GM18511 (cell line): ENCODE data around the gene ITGB1.
"Not testable (repeated sequence)": the region's sequence is repeated elsewhere in the genome, so short reads cannot be mapped to it uniquely, and the experiment has no call there.

Experiments
- ATAC-seq: cut with Tn5 transposase; IDR thresholded peaks from one replicate; pipeline ENCODE4 v1.9.1; 2021; ENCODE audit warnings: mild to moderate bottlenecking, moderate library complexity; ENCODE audit not compliant: unreplicated experiment

ITGB1 gene

GRCh38 chr10:32938554-32939061 lies 19.4 kb downstream of the ITGB1 start:
- no peak for ATAC-seq

- no peak for ATAC-seq
Observed at GRCh38 chr10:32937911-32938424, 20.1 kb downstream of the ITGB1 start.

GRCh38 chr10:32932225-32932729 lies 25.8 kb downstream of the ITGB1 start:
- no peak for ATAC-seq

GRCh38 chr10:32931593-32931992 lies 26.4 kb downstream of the ITGB1 start:
- no peak for ATAC-seq

- ATAC-seq = no peak
Observed at GRCh38 chr10:32930036-32930435, 28.0 kb downstream of the ITGB1 start.

- no peak for ATAC-seq
Observed at GRCh38 chr10:32929634-32930033, 28.4 kb downstream of the ITGB1 start.

GRCh38 chr10:32927750-32928149 lies 30.3 kb downstream of the ITGB1 start:
- no peak for ATAC-seq

- no peak for ATAC-seq
Observed at GRCh38 chr10:32923849-32924248, 34.2 kb downstream of the ITGB1 start.

GRCh38 chr10:32923134-32923533 lies 34.9 kb downstream of the ITGB1 start:
- ATAC-seq = no peak

GRCh38 chr10:32922170-32922569 lies 35.9 kb downstream of the ITGB1 start:
- no peak for ATAC-seq

GRCh38 chr10:32917817-32918216 lies 40.2 kb downstream of the ITGB1 start:
- ATAC-seq = not testable (repeated sequence)

GRCh38 chr10:32911285-32912016 lies 46.6 kb downstream of the ITGB1 start:
- ATAC-seq = no peak

- ATAC-seq = not testable (repeated sequence)
Observed at GRCh38 chr10:32909970-32910369, 48.1 kb downstream of the ITGB1 start.

GRCh38 chr10:32909456-32909855 lies 48.6 kb downstream of the ITGB1 start:
- ATAC-seq = no peak

GRCh38 chr10:32906595-32906994 lies 51.4 kb downstream of the ITGB1 start:
- no peak for ATAC-seq

GRCh38 chr10:32905466-32905865 lies 52.6 kb downstream of the ITGB1 start:
- ATAC-seq = no peak

- no peak for ATAC-seq
Observed at GRCh38 chr10:32901815-32902214, 56.2 kb downstream of the ITGB1 start.

GRCh38 chr10:32895200-32895968 lies 62.6 kb downstream of the ITGB1 start:
- ATAC-seq = not testable (repeated sequence)

- no peak for ATAC-seq
Observed at GRCh38 chr10:32893916-32894664, 63.9 kb downstream of the ITGB1 start.

GRCh38 chr10:32893434-32893833 lies 64.6 kb downstream of the ITGB1 start:
- no peak for ATAC-seq

- ATAC-seq = no peak
Observed at GRCh38 chr10:32891261-32891660, 66.8 kb downstream of the ITGB1 start.
